ENCODE results near the gene KDM2B. TPM values are rescaled to one million over a fixed set of nuclear protein-coding genes. Genes with fewer than 3 reads are reported as not detected.
A peak's percentile ranks its signal among the peaks of the same experiment; 100 is the strongest.

Gene KDM2B
- total and polyA plus RNA-seq, 2 donors (not counting 3 experiments of a cell fraction or from before 2014, with no cell fraction given), result 26.8 to 37.3 TPM

- Histone ChIP-seq H4K20me1 (replicated peaks; ENCODE audit: control insufficient read depth, extremely low read depth, insufficient read depth, low read length) (no peaks in the 10 kb centered on the region), H2AFZ (ENCODE audit: low read depth, low read length) (peak overlapping the region; percentile 61), H3K4me3 (replicated peaks in 1 of 3; ENCODE audit: insufficient read depth in 1 of 3, low read depth in 1 of 3, low read length in 3 of 3) (peak overlapping the region; percentile 53 to 92 (median 71)), H3K4me2 (ENCODE audit: insufficient read depth, low read length) (peak overlapping the region; percentile 68), H3K9ac (replicated peaks; ENCODE audit: extremely low read depth, insufficient read depth, low read length) (peak overlapping the region; percentile 84), H3K9me1 (replicated peaks; ENCODE audit: control insufficient read depth, extremely low read depth, insufficient read depth, low read length) (no peaks in the 10 kb centered on the region), H3K4me1 (ENCODE audit: control insufficient read depth, extremely low read depth, insufficient read depth, low read length) (peaks cover 10% of the 10 kb centered on the region), H3K27ac (ENCODE audit: insufficient read depth, low read depth, low read length) (peak overlapping the region; percentile 18), H3K36me3 (ENCODE audit: control insufficient read depth in 2 of 2, extremely low read depth in 1 of 2, insufficient read depth in 2 of 2, low read length in 2 of 2) (no peaks in the 10 kb centered on the region), H3K27me3 (ENCODE audit: control insufficient read depth in 2 of 2, insufficient read depth in 2 of 2, low read length in 2 of 2) (no peaks in the 10 kb centered on the region), H3K9me3 (replicated peaks; ENCODE audit: control insufficient read depth, insufficient read depth, low read length) (no peaks in the 10 kb centered on the region), H3K79me2 (ENCODE audit: control insufficient read depth, insufficient read depth, low read length) (peaks cover 35% of the 10 kb centered on the region)
- BruUV-seq (replicated peaks), result no TSS peak
- dilution Hi-C loops (cut with MboI; ENCODE audit: extremely low pct_ligation_motif_present, low sequenced_read_pairs) (no loop called here), intact Hi-C loops (cut with micrococcal nuclease) (loop anchor here (2.0 kb wide), 1 partner anchor 65 kb away; the partner anchor contains the start of gene RNF34)
- ChIA-PET POLR2A (no interaction called here), CTCF (no interaction called here)
- peak; percentile 59 for FAIRE-seq
- DNase-seq (ENCODE audit: low read depth, low spot score), result peak; percentile 29
- TF ChIP-seq EZH2 (IDR thresholded peaks at IDR 0.05; ENCODE audit: borderline replicate concordance, low read depth, low read length, severe bottlenecking) (no peak), FOS (IDR thresholded peaks at IDR 0.05; ENCODE audit: borderline replicate concordance, insufficient read depth, low read length) (no peak), POLR2A (IDR thresholded peaks at IDR 0.05; ENCODE audit: low read depth, low read length) (no peak), GATA2 (IDR thresholded peaks at IDR 0.05; ENCODE audit: insufficient read depth, insufficient read length, low read depth, low read length) (no peak), POLR2AphosphoS5 (IDR thresholded peaks at IDR 0.05; ENCODE audit: insufficient read depth, low read depth, low read length) (peak; percentile 18), MYC (IDR thresholded peaks at IDR 0.05; ENCODE audit: low read depth, low read length) (no peak), MAX (IDR thresholded peaks at IDR 0.05; ENCODE audit: insufficient read depth, insufficient read length) (no peak), JUN (IDR thresholded peaks at IDR 0.05; ENCODE audit: borderline replicate concordance, insufficient read depth, insufficient read length, low read depth) (no peak)
These were observed 114.7 kb downstream of the KDM2B start for GRCh38 chr12:121465921-121466793.
